ENCODE data around the gene MLC1.

The MLC1 gene

GRCh38 chr22:50081426-50082196 lies 3.6 kb downstream of the MLC1 start:
- no peak for DNase-seq (ENCODE audit: low read depth, low spot score)
- no peak overlapping the region for H3K27ac ChIP-seq

DNA sequence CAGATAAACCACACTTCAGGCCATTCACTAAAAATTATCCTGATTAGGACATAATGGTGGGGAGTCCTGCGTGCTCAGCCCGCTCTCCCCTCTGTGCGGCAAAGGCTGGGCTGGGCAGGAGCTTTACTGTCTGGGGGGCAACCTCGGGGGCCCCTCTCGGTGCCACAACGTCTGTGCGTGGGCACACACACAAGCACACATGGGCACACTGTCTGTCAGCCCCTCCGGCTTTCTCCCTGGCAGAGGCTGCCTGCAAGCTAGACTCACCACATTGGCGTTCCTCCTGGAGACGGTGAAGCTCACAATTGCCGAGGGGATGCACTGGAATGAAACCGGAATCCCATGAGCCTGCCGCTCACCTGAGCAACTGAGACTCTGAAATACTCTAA lies 5.2 kb downstream of the MLC1 start:
- H3K27ac ChIP-seq = no peak overlapping the region
- no peak for DNase-seq (ENCODE audit: low read depth, low spot score)

- H3K27ac ChIP-seq = no peak overlapping the region
- no peak for DNase-seq (ENCODE audit: low read depth, low spot score)
These were observed 6.5 kb downstream of the MLC1 start for GRCh38 chr22:50078761-50079160.

DNA sequence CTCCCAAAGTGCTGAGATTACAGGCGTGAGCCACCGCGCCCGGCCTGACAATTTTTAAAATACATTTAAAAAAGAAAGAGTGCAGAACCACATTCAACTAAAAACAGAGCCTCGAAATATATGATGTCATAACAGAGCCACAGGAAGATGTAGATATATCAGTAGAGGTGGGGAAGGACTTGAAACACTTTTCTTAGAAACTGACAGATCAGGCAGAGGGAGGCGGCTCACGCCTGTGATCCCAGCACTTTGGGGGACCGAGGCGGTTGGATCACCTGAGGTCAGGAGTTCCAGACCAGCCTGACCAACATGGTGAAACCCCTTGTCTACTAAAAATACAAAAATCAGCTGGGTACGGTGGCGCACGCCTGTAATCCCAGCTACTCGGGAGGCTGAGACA lies 7.0 kb downstream of the MLC1 start:
- no peak for DNase-seq (ENCODE audit: low read depth, low spot score)
- H3K27ac ChIP-seq = no peak overlapping the region

DNA sequence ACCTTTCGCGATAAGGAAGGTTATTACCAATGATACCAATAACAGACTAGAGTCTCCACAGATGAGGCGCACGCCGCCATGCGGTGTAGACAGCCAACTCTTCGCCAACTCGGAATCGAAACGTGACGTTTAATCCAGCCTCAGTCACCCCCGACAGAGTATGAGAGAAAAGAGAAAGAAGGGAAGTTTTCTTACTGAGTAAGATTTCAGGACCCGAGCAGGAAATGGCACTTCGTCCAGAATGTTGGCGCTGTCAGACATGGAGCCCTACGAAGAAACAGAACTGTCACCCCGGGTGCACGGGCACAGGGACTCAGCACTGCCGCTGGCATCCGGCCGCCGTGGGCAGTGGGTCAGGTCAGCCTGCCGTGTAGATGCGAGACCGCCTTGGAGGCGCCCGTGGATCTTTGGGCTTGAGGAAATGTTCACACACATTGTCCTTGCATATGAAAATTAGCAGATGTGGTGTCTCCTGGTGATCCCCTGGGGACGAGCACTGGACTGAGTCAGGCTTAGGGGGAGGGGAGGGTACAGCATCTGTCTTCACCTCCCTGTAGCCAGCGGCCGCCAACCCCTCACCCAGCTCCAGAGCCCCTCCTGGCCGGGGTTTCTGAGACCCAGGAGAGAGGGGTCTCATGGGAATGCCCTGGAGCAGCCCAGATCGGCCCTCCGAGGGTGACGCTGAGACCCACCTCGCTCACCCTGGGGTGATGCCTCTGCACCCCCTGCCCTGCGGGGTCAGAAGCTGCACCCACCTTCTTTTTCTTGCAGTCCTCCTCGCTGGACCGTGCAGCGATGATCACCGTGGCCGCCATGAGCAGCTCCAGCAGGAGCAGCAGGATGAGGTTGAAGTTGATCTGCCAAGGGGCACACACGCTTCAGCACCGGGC lies 8.3 kb downstream of the MLC1 start:
- H3K27ac ChIP-seq = no peak overlapping the region
- DNase-seq (ENCODE audit: low read depth, low spot score) = no peak

DNA sequence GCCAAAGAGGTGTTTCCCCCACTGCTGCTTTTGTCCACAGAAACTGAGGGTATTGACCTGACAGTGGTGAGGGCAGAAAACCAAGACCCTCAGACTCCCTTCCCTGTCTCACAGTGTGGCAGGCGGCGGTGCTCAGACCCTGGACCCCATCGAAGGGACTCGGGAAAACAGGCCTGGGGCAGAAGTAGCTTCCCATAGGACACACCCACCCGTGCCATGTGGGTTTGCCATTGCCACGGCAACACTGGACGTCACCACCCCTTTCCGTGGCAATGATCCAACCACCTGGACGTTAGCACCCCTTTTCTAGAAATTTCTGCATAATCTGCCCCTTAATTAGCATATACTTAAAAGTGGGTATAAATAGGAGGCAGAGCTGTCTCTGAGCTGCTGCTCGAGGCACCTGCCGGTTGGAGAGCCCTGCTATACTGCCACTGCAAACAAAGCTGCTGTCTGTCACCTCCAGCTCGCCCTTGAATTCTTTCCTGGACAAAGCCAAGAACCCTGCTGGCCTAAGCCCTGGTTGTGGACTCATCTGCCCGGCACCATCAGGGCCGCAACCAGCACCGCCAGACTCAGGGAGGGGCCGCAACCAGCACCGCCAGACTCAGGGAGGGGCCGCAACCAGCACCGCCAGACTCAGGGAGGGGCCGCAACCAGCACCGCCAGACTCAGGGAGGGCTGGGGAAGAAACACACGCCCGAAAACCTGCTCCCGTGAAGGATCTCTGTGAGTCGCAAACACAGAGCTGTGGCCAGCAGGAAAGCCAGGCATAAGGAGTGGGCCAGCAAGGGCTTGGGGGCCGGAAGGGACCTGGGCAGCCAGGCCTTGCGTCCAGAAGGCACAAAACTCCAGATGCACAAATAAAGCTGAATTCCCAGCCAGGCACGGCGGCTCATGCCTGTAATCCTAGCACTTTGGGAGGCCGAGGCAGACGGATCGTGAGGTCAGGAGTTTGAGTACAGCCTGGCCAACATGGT lies 10.4 kb downstream of the MLC1 start:
- no peak for DNase-seq (ENCODE audit: low read depth, low spot score)
- no peak overlapping the region for H3K27ac ChIP-seq

DNA sequence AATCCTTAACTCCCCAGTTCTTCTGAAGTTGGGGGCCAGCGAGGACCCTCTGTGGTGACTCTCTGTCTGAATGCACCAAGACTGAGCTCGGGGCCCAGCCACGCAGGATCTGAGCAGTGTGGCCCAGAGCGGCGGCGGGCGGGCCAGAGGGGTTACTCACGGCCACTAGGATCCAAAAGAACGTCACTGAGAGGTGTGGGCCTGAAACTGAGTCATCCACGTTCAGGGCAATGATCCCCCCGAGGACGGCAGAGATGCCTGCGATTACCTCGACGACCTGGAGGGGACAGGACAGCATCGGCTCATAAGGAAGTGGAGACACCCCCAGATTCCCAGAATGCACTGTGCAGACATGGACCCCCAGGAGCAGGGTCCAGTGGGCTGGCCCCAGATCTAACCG lies 11.2 kb downstream of the MLC1 start:
- H3K27ac ChIP-seq = no peak overlapping the region
- no peak for DNase-seq (ENCODE audit: low read depth, low spot score)

GRCh38 chr22:50072714-50073538 lies 12.3 kb downstream of the MLC1 start:
- DNase-seq (ENCODE audit: low read depth, low spot score) = no peak
- no peak overlapping the region for H3K27ac ChIP-seq

- no peak for DNase-seq (ENCODE audit: low read depth, low spot score)
- no peak overlapping the region for H3K27ac ChIP-seq
These were observed 13.1 kb downstream of the MLC1 start for GRCh38 chr22:50072167-50072555.

GRCh38 chr22:50071432-50072166 lies 13.6 kb downstream of the MLC1 start:
- H3K27ac ChIP-seq = no peak overlapping the region
- DNase-seq (ENCODE audit: low read depth, low spot score) = no peak

DNA sequence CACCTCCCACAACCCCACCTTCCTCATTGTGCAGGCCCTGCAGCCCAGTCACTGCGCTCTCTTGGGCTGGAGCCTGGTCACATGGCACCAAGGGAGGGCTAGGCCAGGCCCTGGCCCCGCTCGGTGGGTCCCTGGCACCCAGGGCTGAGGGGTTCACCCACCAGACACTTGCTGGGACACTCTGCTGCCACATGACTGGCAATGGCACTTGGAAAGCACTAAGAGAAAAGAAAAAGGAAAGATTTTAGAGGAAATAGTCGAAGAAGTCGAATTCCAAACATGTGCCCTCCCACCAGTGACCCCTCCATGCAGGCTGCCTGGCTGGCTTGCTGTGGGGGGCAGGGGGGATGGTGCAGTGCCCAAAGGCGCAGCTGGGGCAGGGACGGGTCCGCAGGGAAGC lies 14.9 kb downstream of the MLC1 start:
- no peak overlapping the region for H3K27ac ChIP-seq
- DNase-seq (ENCODE audit: low read depth, low spot score) = no peak

DNA sequence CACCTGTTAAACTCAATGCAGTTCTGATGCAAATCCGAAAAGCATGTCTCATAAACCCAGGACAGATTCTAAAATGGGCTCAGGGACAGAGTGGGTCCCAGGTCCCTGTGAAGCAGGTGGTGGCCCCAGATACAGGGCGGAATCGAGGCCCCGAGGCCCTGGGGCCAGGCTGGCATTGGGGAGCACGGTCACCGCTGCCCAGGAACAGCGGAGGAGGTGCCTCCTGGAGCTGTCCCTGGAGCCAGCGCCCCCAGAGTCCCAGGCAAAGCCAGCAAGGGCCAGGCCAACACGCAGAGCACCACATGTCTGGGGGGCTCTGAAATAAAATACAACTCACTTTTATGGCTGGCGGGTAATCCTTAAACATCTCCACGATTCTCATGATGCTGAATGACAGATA lies 17.1 kb downstream of the MLC1 start:
- no peak overlapping the region for H3K27ac ChIP-seq
- DNase-seq (ENCODE audit: low read depth, low spot score) = no peak

DNA sequence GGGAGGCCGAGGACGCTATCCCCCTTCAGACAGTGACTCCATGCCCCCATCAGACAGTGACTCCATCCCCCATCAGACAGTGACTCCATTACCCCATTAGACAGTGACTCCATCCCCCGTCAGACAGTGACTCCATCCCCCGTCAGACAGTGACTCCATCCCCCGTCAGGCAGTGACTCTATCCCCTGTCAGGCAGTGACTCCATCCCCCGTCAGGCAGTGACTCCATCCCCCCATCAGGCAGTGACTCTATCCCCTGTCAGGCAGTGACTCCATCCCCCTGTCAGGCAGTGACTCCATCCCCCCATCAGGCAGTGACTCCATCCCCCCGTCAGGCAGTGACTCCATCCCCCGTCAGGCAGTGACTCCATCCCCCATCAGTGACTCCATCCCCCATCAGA lies 18.0 kb downstream of the MLC1 start:
- H3K27ac ChIP-seq = no peak overlapping the region
- DNase-seq (ENCODE audit: low read depth, low spot score) = no peak

DNA sequence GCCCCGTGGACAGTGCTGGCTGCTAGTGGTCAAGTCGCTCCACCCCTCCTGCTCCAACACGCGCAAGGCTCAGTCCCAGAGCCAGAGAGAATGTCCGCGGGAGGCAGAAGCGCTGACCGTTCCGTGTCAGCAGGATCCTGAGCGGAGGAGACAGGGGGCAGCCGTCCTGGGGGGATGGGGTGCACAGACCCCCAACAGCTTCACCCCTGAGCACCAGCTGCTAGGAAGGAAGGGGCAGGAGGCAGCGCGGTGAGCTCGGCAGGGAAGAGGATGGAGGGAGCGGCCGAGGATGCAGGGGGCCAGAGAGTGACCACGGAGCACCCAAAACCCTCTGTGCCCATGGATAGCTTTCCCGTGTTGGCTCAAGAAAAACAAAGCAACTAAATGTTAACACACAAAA lies 20.8 kb downstream of the MLC1 start:
- no peak overlapping the region for H3K27ac ChIP-seq
- no peak for DNase-seq (ENCODE audit: low read depth, low spot score)

DNA sequence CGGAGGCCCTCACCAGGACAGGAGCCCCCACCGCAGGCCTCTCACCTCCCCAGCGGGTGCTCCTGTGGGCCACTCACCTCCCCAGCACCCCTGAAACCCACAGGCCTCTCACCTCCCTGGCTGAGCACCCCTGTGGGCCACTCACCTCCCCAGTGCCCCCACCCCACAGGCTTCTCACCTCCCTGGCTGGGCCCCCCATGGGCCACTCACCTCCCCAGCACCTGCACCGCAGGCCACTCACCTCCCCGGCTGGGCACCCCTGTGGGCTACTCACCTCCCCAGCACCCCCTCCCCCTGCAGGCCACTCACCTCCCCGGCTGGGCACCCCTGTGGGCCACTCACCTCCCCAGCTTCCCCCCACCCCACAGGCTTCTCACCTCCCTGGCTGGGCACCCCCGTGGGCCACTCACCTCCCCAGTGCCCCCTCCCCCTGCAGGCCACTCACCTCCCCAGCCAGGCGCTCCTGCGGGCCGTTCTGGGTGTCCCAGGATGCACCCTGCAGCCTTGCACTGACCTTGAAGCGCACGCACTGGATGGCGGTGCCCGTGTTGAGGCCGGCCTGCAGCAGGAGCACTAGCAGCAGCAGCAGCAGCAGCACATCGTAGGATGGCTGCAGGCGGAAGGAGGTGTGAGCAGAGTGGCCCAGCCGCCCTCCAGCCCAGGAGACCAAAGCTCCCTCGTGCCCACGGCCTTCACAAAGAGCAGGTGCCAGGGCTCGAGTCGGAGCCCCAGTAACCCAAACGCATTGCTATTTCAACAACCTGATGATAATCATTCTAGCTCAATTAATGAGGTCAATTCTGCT lies 21.4 kb downstream of the MLC1 start:
- no peak for DNase-seq (ENCODE audit: low read depth, low spot score)
- no peak overlapping the region for H3K27ac ChIP-seq

- no peak for DNase-seq (ENCODE audit: low read depth, low spot score)
- H3K27ac ChIP-seq = no peak overlapping the region
These were observed 22.6 kb downstream of the MLC1 start for GRCh38 chr22:50062509-50063135.

DNA sequence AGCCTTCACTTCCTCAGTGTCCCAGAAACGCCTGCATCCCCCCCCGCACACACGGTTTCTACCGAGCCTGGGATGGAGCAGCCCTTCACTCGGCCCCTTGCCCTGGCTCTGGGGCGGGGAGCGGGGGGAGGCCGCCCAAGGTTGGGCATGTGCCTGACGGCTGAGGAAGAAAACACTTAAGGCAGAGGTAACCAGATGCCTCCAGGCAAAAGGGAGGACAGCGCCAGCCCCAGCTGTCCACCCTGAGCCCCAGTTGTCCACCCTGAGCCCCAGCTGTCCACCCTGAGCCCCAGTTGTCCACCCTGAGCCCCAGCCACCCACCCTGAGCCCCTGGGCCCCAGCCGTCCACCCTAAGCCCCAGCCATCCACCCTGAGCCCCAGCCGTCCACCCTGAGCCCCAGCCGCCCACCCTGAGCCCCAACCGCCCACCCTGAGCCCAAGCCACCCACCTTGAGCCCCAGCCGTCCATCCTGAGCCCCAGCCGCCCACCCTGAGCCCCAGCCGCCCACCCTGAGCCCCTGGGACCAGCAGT lies 23.3 kb downstream of the MLC1 start:
- no peak for DNase-seq (ENCODE audit: low read depth, low spot score)
- no peak overlapping the region for H3K27ac ChIP-seq
